ENCODE data around the gene ROBO1.
"Not testable (repeated sequence)": the region's sequence is repeated elsewhere in the genome, so short reads cannot be mapped to it uniquely, and the experiment has no call there.

Gene ROBO1

GRCh38 chr3:78734048-78734637 lies 1033.7 kb downstream of the ROBO1 start:
- DNase-seq (ENCODE audit: low spot score) = no peak

- DNase-seq (ENCODE audit: low spot score) = no peak
Observed at GRCh38 chr3:78732893-78733292, 1034.9 kb downstream of the ROBO1 start.

GRCh38 chr3:78732471-78732870 lies 1035.3 kb downstream of the ROBO1 start:
- no peak for DNase-seq (ENCODE audit: low spot score)

- no peak for DNase-seq (ENCODE audit: low spot score)
Observed at GRCh38 chr3:78729946-78730345, 1037.9 kb downstream of the ROBO1 start.

GRCh38 chr3:78728406-78729145 lies 1039.2 kb downstream of the ROBO1 start:
- DNase-seq (ENCODE audit: low spot score) = no peak

- DNase-seq (ENCODE audit: low spot score) = no peak
Observed at GRCh38 chr3:78726545-78726944, 1041.3 kb downstream of the ROBO1 start.

- no peak for DNase-seq (ENCODE audit: low spot score)
Observed at GRCh38 chr3:78725703-78726246, 1042.0 kb downstream of the ROBO1 start.

GRCh38 chr3:78724859-78725258 lies 1042.9 kb downstream of the ROBO1 start:
- no peak for DNase-seq (ENCODE audit: low spot score)

- not testable (repeated sequence) for DNase-seq (ENCODE audit: low spot score)
Observed at GRCh38 chr3:78724364-78724763, 1043.4 kb downstream of the ROBO1 start.

GRCh38 chr3:78721771-78722543 lies 1045.8 kb downstream of the ROBO1 start:
- DNase-seq (ENCODE audit: low spot score) = no peak

GRCh38 chr3:78718707-78719106 lies 1049.1 kb downstream of the ROBO1 start:
- no peak for DNase-seq (ENCODE audit: low spot score)

GRCh38 chr3:78717041-78717440 lies 1050.8 kb downstream of the ROBO1 start:
- DNase-seq (ENCODE audit: low spot score) = no peak

- no peak for DNase-seq (ENCODE audit: low spot score)
Observed at GRCh38 chr3:78712941-78713340, 1054.9 kb downstream of the ROBO1 start.

- no peak for DNase-seq (ENCODE audit: low spot score)
Observed at GRCh38 chr3:78712270-78712669, 1055.5 kb downstream of the ROBO1 start.

GRCh38 chr3:78708565-78709073 lies 1059.2 kb downstream of the ROBO1 start:
- DNase-seq (ENCODE audit: low spot score) = no peak

GRCh38 chr3:78707609-78708008 lies 1060.2 kb downstream of the ROBO1 start:
- DNase-seq (ENCODE audit: low spot score) = no peak

- no peak for DNase-seq (ENCODE audit: low spot score)
Observed at GRCh38 chr3:78706906-78707523, 1060.8 kb downstream of the ROBO1 start.

- DNase-seq (ENCODE audit: low spot score) = no peak
Observed at GRCh38 chr3:78703944-78704343, 1063.9 kb downstream of the ROBO1 start.

GRCh38 chr3:78701537-78701936 lies 1066.3 kb downstream of the ROBO1 start:
- no peak for DNase-seq (ENCODE audit: low spot score)

GRCh38 chr3:78698431-78698830 lies 1069.4 kb downstream of the ROBO1 start:
- no peak for DNase-seq (ENCODE audit: low spot score)

GRCh38 chr3:78697426-78697825 lies 1070.4 kb downstream of the ROBO1 start:
- no peak for DNase-seq (ENCODE audit: low spot score)

GRCh38 chr3:78690766-78691165 lies 1077.0 kb downstream of the ROBO1 start:
- DNase-seq (ENCODE audit: low spot score) = no peak
